Measurements from ENCODE around the gene ANXA6.

Gene ANXA6

GRCh38 chr5:151052836-151053235 is 104.7 kb downstream of the ANXA6 start:
- TF ChIP-seq EZH2 (IDR thresholded peaks at IDR 0.05; ENCODE audit: borderline replicate concordance, low read depth, low read length, severe bottlenecking) (no peak), CTCF (IDR thresholded peaks at IDR 0.05; ENCODE audit: borderline replicate concordance, extremely low read depth, low read length, poor library complexity, severe bottlenecking) (no peak)
- H3K36me3 ChIP-seq (ENCODE audit: insufficient read depth, low read length) = peaks cover 90% of the 10 kb centered on the region
- H3K27me3 ChIP-seq (ENCODE audit: insufficient read depth, low read length, poor library complexity) = no peaks in the 10 kb centered on the region
- no peak overlapping the region for H3K27ac ChIP-seq (ENCODE audit: low read length)
- no peak for DNase-seq
- H3K4me1 ChIP-seq (ENCODE audit: insufficient read depth, low read length) = no peaks in the 10 kb centered on the region
- no peaks in the 10 kb centered on the region for H3K9me3 ChIP-seq (ENCODE audit: insufficient read depth, low read length, severe bottlenecking)
- no peak overlapping the region for H2AFZ ChIP-seq (ENCODE audit: low read depth, low read length)
- no peak overlapping the region for H3K9ac ChIP-seq (ENCODE audit: low read depth, low read length)
- no peak overlapping the region for H3K4me2 ChIP-seq (ENCODE audit: insufficient read depth, low read length)
- H4K20me1 ChIP-seq (ENCODE audit: insufficient read depth, low read length) = peaks cover 12% of the 10 kb centered on the region; the same call in 1 of the 2 replicates
- no peak overlapping the region for H3K4me3 ChIP-seq (ENCODE audit: low read depth in 1 of 2, low read length in 2 of 2)
- ATAC-seq (ENCODE audit: insufficient read depth, low read depth) = no peak
- H3K79me2 ChIP-seq (ENCODE audit: insufficient read depth, low read length) = no peaks in the 10 kb centered on the region

GRCh38 chr5:151051931-151052608 is 105.5 kb downstream of the ANXA6 start:
- DNase-seq (no peak), ATAC-seq (ENCODE audit: insufficient read depth, low read depth) (peak; percentile 27; the same call in 1 of the 3 replicates)
- TF ChIP-seq EZH2 (IDR thresholded peaks at IDR 0.05; ENCODE audit: borderline replicate concordance, low read depth, low read length, severe bottlenecking) (no peak), CTCF (IDR thresholded peaks at IDR 0.05; ENCODE audit: borderline replicate concordance, extremely low read depth, low read length, poor library complexity, severe bottlenecking) (no peak)
- no peak overlapping the region for H3K27ac ChIP-seq (ENCODE audit: low read length)
- H3K4me3 ChIP-seq (ENCODE audit: low read depth in 1 of 2, low read length in 2 of 2) = no peak overlapping the region
- no peaks in the 10 kb centered on the region for H3K79me2 ChIP-seq (ENCODE audit: insufficient read depth, low read length)
- no peak overlapping the region for H3K9ac ChIP-seq (ENCODE audit: low read depth, low read length)
- no peak overlapping the region for H3K4me2 ChIP-seq (ENCODE audit: insufficient read depth, low read length)
- H3K9me3 ChIP-seq (ENCODE audit: insufficient read depth, low read length, severe bottlenecking) = no peaks in the 10 kb centered on the region
- no peaks in the 10 kb centered on the region for H3K4me1 ChIP-seq (ENCODE audit: insufficient read depth, low read length)
- no peaks in the 10 kb centered on the region for H3K27me3 ChIP-seq (ENCODE audit: insufficient read depth, low read length, poor library complexity)
- H4K20me1 ChIP-seq (ENCODE audit: insufficient read depth, low read length) = peaks cover 12% of the 10 kb centered on the region; the same call in 1 of the 2 replicates
- H3K36me3 ChIP-seq (ENCODE audit: insufficient read depth, low read length) = peaks cover 91% of the 10 kb centered on the region
- H2AFZ ChIP-seq (ENCODE audit: low read depth, low read length) = no peak overlapping the region

- peak; percentile 88 for ATAC-seq (ENCODE audit: insufficient read depth, low read depth)
- no peak overlapping the region for H3K9ac ChIP-seq (ENCODE audit: low read depth, low read length)
- DNase-seq = peak; percentile 66
- H3K4me2 ChIP-seq (ENCODE audit: insufficient read depth, low read length) = no peak overlapping the region
- H3K36me3 ChIP-seq (ENCODE audit: insufficient read depth, low read length) = peaks cover 86% of the 10 kb centered on the region
- no peaks in the 10 kb centered on the region for H3K4me1 ChIP-seq (ENCODE audit: insufficient read depth, low read length)
- no peaks in the 10 kb centered on the region for H3K27me3 ChIP-seq (ENCODE audit: insufficient read depth, low read length, poor library complexity)
- no peaks in the 10 kb centered on the region for H3K9me3 ChIP-seq (ENCODE audit: insufficient read depth, low read length, severe bottlenecking)
- peaks cover 11% of the 10 kb centered on the region; the same call in 1 of the 2 replicates for H4K20me1 ChIP-seq (ENCODE audit: insufficient read depth, low read length)
- no peaks in the 10 kb centered on the region for H3K79me2 ChIP-seq (ENCODE audit: insufficient read depth, low read length)
- H2AFZ ChIP-seq (ENCODE audit: low read depth, low read length) = no peak overlapping the region
- TF ChIP-seq EZH2 (IDR thresholded peaks at IDR 0.05; ENCODE audit: borderline replicate concordance, low read depth, low read length, severe bottlenecking) (no peak), CTCF (IDR thresholded peaks at IDR 0.05; ENCODE audit: borderline replicate concordance, extremely low read depth, low read length, poor library complexity, severe bottlenecking) (peak; percentile 87)
- H3K27ac ChIP-seq (ENCODE audit: low read length) = no peak overlapping the region
- H3K4me3 ChIP-seq (ENCODE audit: low read depth in 1 of 2, low read length in 2 of 2) = no peak overlapping the region
These were observed 106.3 kb downstream of the ANXA6 start for GRCh38 chr5:151051066-151051930.
